ENCODE results near the gene BCKDHA.
"Not testable (repeated sequence)": the region's sequence is repeated elsewhere in the genome, so short reads cannot be mapped to it uniquely, and the experiment has no call there.

Gene BCKDHA

GRCh38 chr19:41359741-41360140 is 37.9 kb upstream of the BCKDHA start:
- Mint-ChIP-seq H3K9me3 (no peaks in the 10 kb centered on the region), H3K36me3 (no peaks in the 10 kb centered on the region), H3K27me3 (no peaks in the 10 kb centered on the region), H3K4me1 (peaks cover 26% of the 10 kb centered on the region), H3K4me3 (no peak overlapping the region), H3K27ac (no peak overlapping the region)
- ATAC-seq (ENCODE audit: low read depth) (no peak), DNase-seq (ENCODE audit: low spot score in 2 of 2) (no peak)

GRCh38 chr19:41362143-41362847 is 35.3 kb upstream of the BCKDHA start:
- no peaks in the 10 kb centered on the region for H3K9me3 Mint-ChIP-seq
- no peaks in the 10 kb centered on the region for H3K36me3 Mint-ChIP-seq
- ATAC-seq (ENCODE audit: low read depth) (no peak), DNase-seq (ENCODE audit: low spot score in 2 of 2) (no peak)
- no peaks in the 10 kb centered on the region for H3K27me3 Mint-ChIP-seq
- H3K4me3 Mint-ChIP-seq, result peak overlapping the region; percentile 92
- peaks cover 17% of the 10 kb centered on the region for H3K4me1 Mint-ChIP-seq
- H3K27ac Mint-ChIP-seq, result peak overlapping the region; percentile 99

GRCh38 chr19:41363371-41363752 is 34.3 kb upstream of the BCKDHA start:
- DNase-seq (ENCODE audit: low spot score in 2 of 2), result no peak
- no peak for ATAC-seq (ENCODE audit: low read depth)
- peak overlapping the region; percentile 92 for H3K4me3 Mint-ChIP-seq
- no peaks in the 10 kb centered on the region for H3K27me3 Mint-ChIP-seq
- H3K9me3 Mint-ChIP-seq, result no peaks in the 10 kb centered on the region
- peak overlapping the region; percentile 99 for H3K27ac Mint-ChIP-seq
- no peaks in the 10 kb centered on the region for H3K36me3 Mint-ChIP-seq
- peaks cover 16% of the 10 kb centered on the region for H3K4me1 Mint-ChIP-seq

- ATAC-seq (ENCODE audit: low read depth) (peak; percentile 93), DNase-seq (ENCODE audit: low spot score in 2 of 2) (peak; percentile 96 to 97)
- peak within 1 kb of the TSS; percentile 92 for H3K4me3 Mint-ChIP-seq
- H3K27ac Mint-ChIP-seq, result peak within 1 kb of the TSS; percentile 99
- H3K4me1 Mint-ChIP-seq, result peaks cover 15% of the 10 kb centered on the region
- no peaks in the 10 kb centered on the region for H3K27me3 Mint-ChIP-seq
- H3K36me3 Mint-ChIP-seq, result no peaks in the 10 kb centered on the region
- H3K9me3 Mint-ChIP-seq, result no peaks in the 10 kb centered on the region
Measured at GRCh38 chr19:41363753-41364523, 33.7 kb upstream of the BCKDHA start, which contains the start of gene B9D2. TSS of gene B9D2 (minus strand) at chr19:41364149. CDS start at chr19:41363519, 630 bp downstream.

GRCh38 chr19:41364524-41365391 is 32.9 kb upstream of the BCKDHA start:
- H3K36me3 Mint-ChIP-seq, result no peaks in the 10 kb centered on the region
- H3K27me3 Mint-ChIP-seq, result no peaks in the 10 kb centered on the region
- peak overlapping the region; percentile 99 for H3K27ac Mint-ChIP-seq
- H3K9me3 Mint-ChIP-seq, result no peaks in the 10 kb centered on the region
- no peak for DNase-seq (ENCODE audit: low spot score in 2 of 2)
- peaks cover 13% of the 10 kb centered on the region for H3K4me1 Mint-ChIP-seq
- peak overlapping the region; percentile 92 for H3K4me3 Mint-ChIP-seq
- ATAC-seq (ENCODE audit: low read depth), result no peak

- ATAC-seq (ENCODE audit: low read depth) (no peak), DNase-seq (ENCODE audit: low spot score in 2 of 2) (no peak)
- H3K4me1 Mint-ChIP-seq, result peaks cover 12% of the 10 kb centered on the region
- H3K27ac Mint-ChIP-seq, result no peak overlapping the region
- H3K36me3 Mint-ChIP-seq, result no peaks in the 10 kb centered on the region
- H3K9me3 Mint-ChIP-seq, result no peaks in the 10 kb centered on the region
- no peak overlapping the region for H3K4me3 Mint-ChIP-seq
- H3K27me3 Mint-ChIP-seq, result no peaks in the 10 kb centered on the region
Measured at GRCh38 chr19:41366089-41366488, 31.5 kb upstream of the BCKDHA start.

GRCh38 chr19:41367848-41368301 is 29.7 kb upstream of the BCKDHA start:
- no peak for DNase-seq (ENCODE audit: low spot score in 2 of 2)
- ATAC-seq (ENCODE audit: low read depth), result no peak
- no peaks in the 10 kb centered on the region for H3K9me3 Mint-ChIP-seq
- peaks cover 11% of the 10 kb centered on the region for H3K4me1 Mint-ChIP-seq
- no peak overlapping the region for H3K4me3 Mint-ChIP-seq
- no peaks in the 10 kb centered on the region for H3K27me3 Mint-ChIP-seq
- H3K36me3 Mint-ChIP-seq, result peaks cover 3% of the 10 kb centered on the region
- no peak overlapping the region for H3K27ac Mint-ChIP-seq

GRCh38 chr19:41369769-41370168 is 27.8 kb upstream of the BCKDHA start:
- H3K9me3 Mint-ChIP-seq, result no peaks in the 10 kb centered on the region
- H3K4me3 Mint-ChIP-seq, result no peak overlapping the region
- H3K27ac Mint-ChIP-seq, result no peak overlapping the region
- peaks cover 3% of the 10 kb centered on the region for H3K4me1 Mint-ChIP-seq
- DNase-seq (ENCODE audit: low spot score in 2 of 2), result no peak
- no peaks in the 10 kb centered on the region for H3K27me3 Mint-ChIP-seq
- no peak for ATAC-seq (ENCODE audit: low read depth)
- H3K36me3 Mint-ChIP-seq, result peaks cover 3% of the 10 kb centered on the region

GRCh38 chr19:41371119-41371518 is 26.5 kb upstream of the BCKDHA start:
- H3K27me3 Mint-ChIP-seq; H3K4me3 Mint-ChIP-seq; H3K27ac Mint-ChIP-seq; ATAC-seq (ENCODE audit: low read depth); DNase-seq (ENCODE audit: low spot score in 2 of 2); H3K36me3 Mint-ChIP-seq; H3K4me1 Mint-ChIP-seq; H3K9me3 Mint-ChIP-seq: not testable (repeated sequence)

- Mint-ChIP-seq H3K4me3 (no peak overlapping the region), H3K4me1 (peaks cover 7% of the 10 kb centered on the region), H3K27ac (no peak overlapping the region)
Measured at GRCh38 chr19:41371541-41371940, 26.1 kb upstream of the BCKDHA start.

GRCh38 chr19:41372501-41372900 is 25.1 kb upstream of the BCKDHA start:
- Mint-ChIP-seq H3K27ac (no peak overlapping the region), H3K36me3 (peaks cover 3% of the 10 kb centered on the region), H3K9me3 (no peaks in the 10 kb centered on the region), H3K4me3 (no peak overlapping the region), H3K27me3 (peaks cover 2% of the 10 kb centered on the region), H3K4me1 (peaks cover 15% of the 10 kb centered on the region)
- ATAC-seq (ENCODE audit: low read depth) (no peak), DNase-seq (ENCODE audit: low spot score in 2 of 2) (no peak)

More at GRCh38 chr19:41371541-41371940, 26.1 kb upstream of the BCKDHA start:
- DNase-seq (ENCODE audit: low spot score in 2 of 2) (no peak), ATAC-seq (ENCODE audit: low read depth) (no peak)
- Mint-ChIP-seq H3K27me3 (peaks cover 2% of the 10 kb centered on the region), H3K36me3 (peaks cover 3% of the 10 kb centered on the region), H3K9me3 (no peaks in the 10 kb centered on the region)

GRCh38 chr19:41373993-41374392 is 23.6 kb upstream of the BCKDHA start:
- no peak for DNase-seq (ENCODE audit: low spot score in 2 of 2)
- no peak for ATAC-seq (ENCODE audit: low read depth)
- Mint-ChIP-seq H3K36me3 (peaks cover 4% of the 10 kb centered on the region), H3K9me3 (no peaks in the 10 kb centered on the region), H3K4me3 (no peak overlapping the region), H3K27me3 (peaks cover 2% of the 10 kb centered on the region), H3K4me1 (peaks cover 19% of the 10 kb centered on the region), H3K27ac (no peak overlapping the region)

- ATAC-seq (ENCODE audit: low read depth), result peak; percentile 30
- peaks cover 17% of the 10 kb centered on the region for H3K4me1 Mint-ChIP-seq
- no peak for DNase-seq (ENCODE audit: low spot score in 2 of 2)
- H3K27ac Mint-ChIP-seq, result no peak within 1 kb of the TSS
- H3K9me3 Mint-ChIP-seq, result no peaks in the 10 kb centered on the region
- H3K36me3 Mint-ChIP-seq, result peaks cover 1% of the 10 kb centered on the region
- peak within 1 kb of the TSS; percentile 73 for H3K4me3 Mint-ChIP-seq
- H3K27me3 Mint-ChIP-seq, result peaks cover 2% of the 10 kb centered on the region
Measured at GRCh38 chr19:41376241-41376997, 21.2 kb upstream of the BCKDHA start, which contains the start of gene TMEM91. TSS of gene TMEM91 (plus strand) at chr19:41376533. CDS start at chr19:41378310, 1,777 bp downstream.

All from memory B cell (primary cell).